Lower leg skin (tissue), 3 donors: Measurements from ENCODE around the gene CRYBG2.

ENCODE experiments used
- POLR2A ChIP-seq, 2 donors: fragments of 450-650 bp; IDR thresholded peaks; one replicate each; pipeline ENCODE4 v1.6.1; 2016 to 2017; ENCODE audit warnings: antibody characterized with exemption in 2 of 2, mild to moderate bottlenecking in 1 of 2, moderate library complexity in 1 of 2
- TF ChIP-seq, protein P1 (sequence below), 3 donors: fragments of 450-650 bp; IDR thresholded peaks; one replicate each; pipeline ENCODE4 v1.5.1; 2016; ENCODE audit warnings: antibody characterized with exemption in 3 of 3, mild to moderate bottlenecking in 3 of 3, moderate library complexity in 2 of 3

- TF ChIP-seq POLR2A (IDR thresholded peaks at IDR 0.05), result no peak
- TF ChIP-seq, protein P1, sequence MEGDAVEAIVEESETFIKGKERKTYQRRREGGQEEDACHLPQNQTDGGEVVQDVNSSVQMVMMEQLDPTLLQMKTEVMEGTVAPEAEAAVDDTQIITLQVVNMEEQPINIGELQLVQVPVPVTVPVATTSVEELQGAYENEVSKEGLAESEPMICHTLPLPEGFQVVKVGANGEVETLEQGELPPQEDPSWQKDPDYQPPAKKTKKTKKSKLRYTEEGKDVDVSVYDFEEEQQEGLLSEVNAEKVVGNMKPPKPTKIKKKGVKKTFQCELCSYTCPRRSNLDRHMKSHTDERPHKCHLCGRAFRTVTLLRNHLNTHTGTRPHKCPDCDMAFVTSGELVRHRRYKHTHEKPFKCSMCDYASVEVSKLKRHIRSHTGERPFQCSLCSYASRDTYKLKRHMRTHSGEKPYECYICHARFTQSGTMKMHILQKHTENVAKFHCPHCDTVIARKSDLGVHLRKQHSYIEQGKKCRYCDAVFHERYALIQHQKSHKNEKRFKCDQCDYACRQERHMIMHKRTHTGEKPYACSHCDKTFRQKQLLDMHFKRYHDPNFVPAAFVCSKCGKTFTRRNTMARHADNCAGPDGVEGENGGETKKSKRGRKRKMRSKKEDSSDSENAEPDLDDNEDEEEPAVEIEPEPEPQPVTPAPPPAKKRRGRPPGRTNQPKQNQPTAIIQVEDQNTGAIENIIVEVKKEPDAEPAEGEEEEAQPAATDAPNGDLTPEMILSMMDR (IDR thresholded peaks at IDR 0.05), result no peak
These were observed 53.2 kb downstream of the CRYBG2 start for GRCh38 chr1:26300578-26301275.
